ENCODE measurements around the gene ZDHHC7.

The ZDHHC7 gene

DNA sequence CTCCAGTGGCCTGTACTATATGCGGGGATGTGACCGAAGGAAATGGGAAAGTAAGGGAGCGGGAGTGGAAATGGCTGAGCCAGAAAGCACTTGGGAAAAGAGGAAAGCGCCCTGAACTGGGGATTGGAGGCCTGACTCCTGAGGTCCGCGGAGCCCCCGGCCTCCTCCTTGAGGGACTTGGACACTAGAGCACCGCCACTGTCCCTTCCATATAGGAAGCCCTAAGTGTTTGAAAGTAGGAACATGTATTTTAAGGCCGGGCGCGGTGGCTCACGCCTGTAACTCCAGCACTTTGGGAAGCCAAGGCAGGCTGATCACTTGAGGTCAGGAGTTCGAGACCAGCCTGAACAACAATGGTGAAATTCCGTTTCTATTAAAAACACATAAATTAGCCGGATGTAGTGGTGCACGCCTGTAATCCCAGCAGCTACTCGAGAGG lies 530 bp upstream of the ZDHHC7 start:
- H3K9me3 ChIP-seq (ENCODE audit: control insufficient read depth, insufficient read depth, low read length): no peaks in the 10 kb centered on the region
- H3K9ac ChIP-seq (ENCODE audit: low read depth, low read length): peak overlapping the region; percentile 87
- no peaks in the 10 kb centered on the region for H3K36me3 ChIP-seq (ENCODE audit: control insufficient read depth, insufficient read depth, low read length)
- H3K27me3 ChIP-seq (ENCODE audit: control insufficient read depth, insufficient read depth, low read length): no peaks in the 10 kb centered on the region
- no peaks in the 10 kb centered on the region for H3K4me1 ChIP-seq (ENCODE audit: control insufficient read depth, insufficient read depth, low read length)
- peak overlapping the region; percentile 96 for H3K4me3 ChIP-seq (ENCODE audit: low read depth, low read length)

DNA sequence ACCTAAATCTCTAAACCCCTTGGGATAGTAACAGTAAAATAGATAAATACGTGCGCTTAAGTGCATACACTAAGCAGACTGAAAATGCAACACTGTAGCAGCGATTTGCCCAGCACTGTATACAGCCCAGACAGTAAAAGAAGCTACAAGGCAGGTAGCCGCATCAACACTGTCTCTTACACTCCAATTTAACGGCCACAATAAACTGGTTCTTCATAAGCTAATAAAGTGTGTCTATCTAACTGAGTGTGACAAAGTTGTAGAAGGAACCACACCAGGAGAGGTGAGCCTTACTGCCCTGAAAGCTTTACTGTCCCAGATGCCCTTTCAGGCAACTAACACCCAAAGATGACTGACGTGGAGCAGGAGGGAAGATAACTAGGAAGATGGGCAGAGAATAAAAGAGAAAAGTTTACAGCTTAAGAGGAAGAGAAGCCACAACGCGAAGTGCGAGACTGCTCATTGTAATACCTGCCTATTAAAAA lies 847 bp downstream of the ZDHHC7 start:
- Histone ChIP-seq H3K9ac (ENCODE audit: low read depth, low read length) (peak overlapping the region; percentile 88), H3K36me3 (ENCODE audit: control insufficient read depth, insufficient read depth, low read length) (no peaks in the 10 kb centered on the region), H3K4me3 (ENCODE audit: low read depth, low read length) (peak overlapping the region; percentile 96), H3K9me3 (ENCODE audit: control insufficient read depth, insufficient read depth, low read length) (no peaks in the 10 kb centered on the region), H3K27me3 (ENCODE audit: control insufficient read depth, insufficient read depth, low read length) (no peaks in the 10 kb centered on the region), H3K4me1 (ENCODE audit: control insufficient read depth, insufficient read depth, low read length) (no peaks in the 10 kb centered on the region)

DNA sequence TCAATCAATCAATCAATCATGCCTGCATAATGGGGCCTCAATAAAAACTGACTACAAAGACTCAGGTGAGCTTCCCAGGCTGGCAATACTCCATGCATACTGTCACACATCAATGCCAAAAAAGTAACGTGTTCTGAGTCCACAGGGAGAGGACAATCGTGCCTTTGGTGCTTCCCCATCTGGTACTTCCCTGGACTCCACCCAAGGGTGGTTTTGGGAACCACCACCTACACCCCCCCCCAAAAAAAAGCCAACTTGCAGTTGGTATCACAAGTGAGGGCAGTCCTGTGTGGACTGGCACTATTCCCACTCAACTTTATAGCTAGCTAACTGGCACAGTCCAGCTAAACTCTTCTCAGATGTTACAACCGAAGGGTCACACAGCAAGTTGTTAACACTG lies 3.1 kb downstream of the ZDHHC7 start:
- Histone ChIP-seq H3K4me1 (ENCODE audit: control insufficient read depth, insufficient read depth, low read length) (peaks cover 18% of the 10 kb centered on the region), H3K4me3 (ENCODE audit: low read depth, low read length) (no peak overlapping the region), H3K9me3 (ENCODE audit: control insufficient read depth, insufficient read depth, low read length) (no peaks in the 10 kb centered on the region), H3K27me3 (ENCODE audit: control insufficient read depth, insufficient read depth, low read length) (no peaks in the 10 kb centered on the region), H3K9ac (ENCODE audit: low read depth, low read length) (no peak overlapping the region), H3K36me3 (ENCODE audit: control insufficient read depth, insufficient read depth, low read length) (no peaks in the 10 kb centered on the region)

DNA sequence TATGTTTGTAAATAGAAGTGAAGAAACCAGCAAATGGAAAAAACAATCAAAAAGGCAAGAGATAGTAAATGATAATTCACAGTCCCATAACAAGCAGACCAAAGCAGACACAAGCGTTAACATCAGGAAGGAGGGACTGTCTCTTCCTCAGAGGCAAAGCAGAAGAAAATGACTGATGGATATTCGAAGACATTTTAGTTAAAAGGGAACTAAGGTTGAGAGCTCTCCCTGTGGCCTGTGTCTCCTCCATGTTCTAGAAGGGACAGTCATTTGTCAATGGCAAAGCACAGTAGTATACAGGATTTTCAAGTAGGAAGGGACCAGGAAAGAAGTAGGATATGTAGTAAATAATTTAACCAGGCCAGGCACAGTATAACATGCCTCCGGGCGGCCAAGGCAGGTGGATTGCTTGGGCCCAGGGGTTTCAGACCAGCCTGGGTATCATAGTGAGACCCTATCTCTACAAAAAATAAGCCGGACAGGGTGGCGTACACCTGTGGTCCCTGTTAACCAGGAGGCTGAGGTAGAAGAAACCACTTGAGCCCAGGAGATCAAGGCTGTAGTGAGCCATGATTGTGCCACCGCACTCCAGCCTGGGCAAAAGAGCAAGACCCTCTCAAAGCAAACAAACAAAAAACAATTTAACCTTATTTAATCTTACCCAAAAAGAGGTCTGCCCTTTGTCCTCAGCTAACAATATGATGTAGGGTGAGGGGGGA lies 3.7 kb downstream of the ZDHHC7 start:
- H3K9me3 ChIP-seq (ENCODE audit: control insufficient read depth, insufficient read depth, low read length): no peaks in the 10 kb centered on the region
- no peaks in the 10 kb centered on the region for H3K36me3 ChIP-seq (ENCODE audit: control insufficient read depth, insufficient read depth, low read length)
- H3K4me1 ChIP-seq (ENCODE audit: control insufficient read depth, insufficient read depth, low read length): peaks cover 19% of the 10 kb centered on the region
- H3K27me3 ChIP-seq (ENCODE audit: control insufficient read depth, insufficient read depth, low read length): no peaks in the 10 kb centered on the region
- no peak overlapping the region for H3K9ac ChIP-seq (ENCODE audit: low read depth, low read length)
- H3K4me3 ChIP-seq (ENCODE audit: low read depth, low read length): no peak overlapping the region

DNA sequence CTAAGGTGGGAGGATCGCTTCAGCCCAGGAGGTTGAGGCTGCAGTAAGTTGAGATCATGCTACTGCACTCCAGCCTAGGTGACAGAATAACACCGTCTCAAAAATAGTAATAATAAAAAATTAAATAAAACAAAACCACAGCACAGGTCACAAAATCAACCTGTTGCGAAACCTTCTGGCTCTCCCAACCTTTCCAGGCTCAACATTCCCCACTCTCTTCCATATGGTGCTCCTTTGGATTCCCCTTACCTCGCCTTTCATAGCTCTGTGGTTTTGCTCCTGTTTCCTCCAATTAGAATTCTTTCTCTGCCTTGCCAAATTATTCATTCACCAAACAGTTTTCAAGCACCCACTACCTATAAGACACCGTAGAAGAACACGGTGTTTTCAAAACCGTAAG lies 4.7 kb downstream of the ZDHHC7 start:
- Histone ChIP-seq H3K9ac (ENCODE audit: low read depth, low read length) (no peak overlapping the region), H3K4me1 (ENCODE audit: control insufficient read depth, insufficient read depth, low read length) (peaks cover 19% of the 10 kb centered on the region), H3K36me3 (ENCODE audit: control insufficient read depth, insufficient read depth, low read length) (no peaks in the 10 kb centered on the region), H3K27me3 (ENCODE audit: control insufficient read depth, insufficient read depth, low read length) (no peaks in the 10 kb centered on the region), H3K9me3 (ENCODE audit: control insufficient read depth, insufficient read depth, low read length) (no peaks in the 10 kb centered on the region), H3K4me3 (ENCODE audit: low read depth, low read length) (no peak overlapping the region)

DNA sequence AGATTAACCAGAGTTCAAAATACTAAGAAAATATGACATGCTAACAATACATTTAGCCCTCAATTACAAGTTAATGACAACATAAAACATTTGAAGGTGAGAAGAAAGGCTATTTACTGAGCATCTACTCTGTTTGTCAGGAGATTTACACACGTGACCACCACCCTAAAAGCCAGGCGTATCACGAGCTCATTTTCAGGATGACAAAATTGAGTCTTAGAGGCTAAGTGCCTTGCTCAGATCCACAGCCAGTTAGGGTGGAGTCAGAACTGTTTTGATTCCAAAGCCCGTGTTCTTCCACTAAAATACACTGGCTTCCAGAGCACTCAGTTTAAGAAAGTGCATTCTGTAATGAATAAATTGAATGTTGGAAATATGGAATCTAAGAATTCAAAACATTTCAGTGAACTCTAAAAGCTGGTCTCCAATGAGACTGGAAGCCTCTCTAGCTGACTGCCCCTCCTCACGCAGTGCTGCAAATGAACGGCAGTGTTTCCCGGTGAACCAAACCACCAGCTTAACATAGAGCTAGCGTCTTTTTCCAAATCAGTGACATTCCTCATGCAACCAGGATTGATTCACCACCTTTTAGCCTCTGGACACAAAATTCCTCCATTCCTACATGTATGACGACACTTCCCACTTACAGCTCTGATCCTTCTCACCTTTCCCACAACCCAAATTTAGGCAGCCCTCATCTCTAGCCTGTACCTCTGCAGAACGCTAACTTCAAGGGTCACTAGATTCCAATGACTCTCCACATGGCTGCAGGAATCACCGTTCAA lies 5.9 kb downstream of the ZDHHC7 start:
- Histone ChIP-seq H3K36me3 (ENCODE audit: control insufficient read depth, insufficient read depth, low read length) (no peaks in the 10 kb centered on the region), H3K4me3 (ENCODE audit: low read depth, low read length) (no peak overlapping the region), H3K27me3 (ENCODE audit: control insufficient read depth, insufficient read depth, low read length) (no peaks in the 10 kb centered on the region), H3K4me1 (ENCODE audit: control insufficient read depth, insufficient read depth, low read length) (peaks cover 19% of the 10 kb centered on the region), H3K9ac (ENCODE audit: low read depth, low read length) (no peak overlapping the region), H3K9me3 (ENCODE audit: control insufficient read depth, insufficient read depth, low read length) (no peaks in the 10 kb centered on the region)

DNA sequence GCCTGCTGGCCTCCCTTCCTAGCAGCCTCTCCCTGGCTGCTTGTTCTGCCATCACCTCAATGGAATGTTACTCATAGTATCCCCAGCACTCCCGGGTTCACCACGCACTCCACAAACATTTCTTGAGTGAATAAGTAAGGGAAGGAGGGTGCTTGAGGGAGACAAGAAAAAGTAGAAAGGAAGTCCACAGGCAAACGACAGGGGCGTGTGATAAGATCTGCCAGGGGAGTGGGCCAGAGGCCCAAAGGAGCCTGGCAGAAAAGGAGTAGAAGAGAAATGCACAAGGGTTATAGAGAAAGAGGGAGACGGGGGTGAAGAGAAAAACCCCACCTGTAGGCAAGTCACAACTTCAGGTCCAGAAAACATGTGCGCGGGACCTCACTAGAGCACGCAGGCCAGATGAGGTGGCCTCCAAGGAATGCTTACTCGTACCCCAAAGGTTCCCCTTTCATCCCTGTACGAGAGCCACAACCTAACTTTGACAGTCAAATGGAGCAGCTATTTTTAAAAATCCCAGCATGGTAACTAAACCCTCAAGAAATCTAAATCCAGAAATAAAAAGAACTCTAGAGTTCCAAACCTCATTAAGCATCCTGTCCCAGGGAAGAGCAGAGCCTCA lies 6.6 kb downstream of the ZDHHC7 start:
- H3K36me3 ChIP-seq (ENCODE audit: control insufficient read depth, insufficient read depth, low read length): no peaks in the 10 kb centered on the region
- H3K4me3 ChIP-seq (ENCODE audit: low read depth, low read length): no peak overlapping the region
- peak overlapping the region; percentile 26 for H3K9ac ChIP-seq (ENCODE audit: low read depth, low read length)
- H3K9me3 ChIP-seq (ENCODE audit: control insufficient read depth, insufficient read depth, low read length): no peaks in the 10 kb centered on the region
- H3K27me3 ChIP-seq (ENCODE audit: control insufficient read depth, insufficient read depth, low read length): no peaks in the 10 kb centered on the region
- peaks cover 19% of the 10 kb centered on the region for H3K4me1 ChIP-seq (ENCODE audit: control insufficient read depth, insufficient read depth, low read length)

DNA sequence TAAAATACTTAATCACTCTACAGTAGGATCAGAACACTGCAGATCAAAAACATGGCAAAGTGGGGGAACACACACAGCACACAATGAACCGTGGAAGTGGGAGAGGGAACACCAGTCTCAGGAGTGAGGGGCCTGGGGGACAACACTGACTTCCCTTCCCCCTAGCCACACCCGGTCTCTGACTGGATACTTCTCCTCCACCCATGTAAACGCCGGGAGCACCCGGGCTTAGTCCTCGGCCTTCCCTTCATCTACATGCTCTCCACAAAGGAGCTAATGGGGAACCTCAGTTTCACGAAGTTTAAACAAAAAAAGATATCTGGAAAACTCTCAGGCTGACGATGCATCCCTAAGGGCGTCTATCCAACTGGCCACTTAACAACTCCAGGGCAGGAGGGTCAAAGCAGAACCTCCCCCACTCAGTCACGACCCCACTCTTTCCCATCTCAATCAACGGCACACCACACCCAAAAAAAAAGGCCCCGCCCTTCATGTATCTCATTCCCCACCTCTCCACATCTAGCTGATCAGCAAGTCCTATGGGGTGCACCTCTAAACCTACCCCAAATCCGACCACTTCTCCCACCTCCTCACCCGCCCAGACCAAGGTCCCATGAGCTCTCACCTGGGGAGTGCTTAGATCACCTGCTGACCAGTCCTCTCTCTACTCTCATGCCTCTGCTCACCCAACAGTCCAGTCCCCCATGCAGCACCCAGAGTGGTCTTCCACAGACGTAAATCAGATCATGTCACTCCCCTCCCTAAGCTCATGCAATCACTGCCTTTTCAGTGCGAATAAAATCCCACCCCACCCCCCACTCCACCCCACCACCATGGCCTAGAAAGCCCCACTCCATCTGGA lies 7.4 kb downstream of the ZDHHC7 start:
- H3K36me3 ChIP-seq (ENCODE audit: control insufficient read depth, insufficient read depth, low read length): no peaks in the 10 kb centered on the region
- H3K9me3 ChIP-seq (ENCODE audit: control insufficient read depth, insufficient read depth, low read length): no peaks in the 10 kb centered on the region
- no peak overlapping the region for H3K4me3 ChIP-seq (ENCODE audit: low read depth, low read length)
- H3K27me3 ChIP-seq (ENCODE audit: control insufficient read depth, insufficient read depth, low read length): no peaks in the 10 kb centered on the region
- H3K9ac ChIP-seq (ENCODE audit: low read depth, low read length): no peak overlapping the region
- H3K4me1 ChIP-seq (ENCODE audit: control insufficient read depth, insufficient read depth, low read length): peaks cover 19% of the 10 kb centered on the region

DNA sequence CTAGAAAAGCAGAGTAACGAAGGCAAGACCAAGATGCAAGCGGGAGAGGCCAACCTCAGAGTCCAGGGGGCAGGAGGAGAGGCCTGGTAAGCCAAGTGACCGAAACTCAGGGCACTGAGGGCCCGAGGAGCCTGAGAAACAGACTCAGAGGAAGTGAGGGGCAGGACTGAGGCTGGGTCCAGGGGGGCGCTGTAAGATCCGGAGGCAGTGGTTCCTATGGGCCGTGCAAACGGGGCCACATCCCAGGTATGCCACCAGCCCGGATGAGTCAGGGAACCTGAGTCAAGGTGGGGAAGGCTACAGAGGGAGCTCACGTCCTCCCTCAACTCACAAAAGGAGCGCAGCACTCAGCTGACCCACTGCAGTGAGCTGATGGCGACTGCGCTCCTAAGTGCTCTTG lies 8.3 kb downstream of the ZDHHC7 start:
- H3K27me3 ChIP-seq (ENCODE audit: control insufficient read depth, insufficient read depth, low read length): no peaks in the 10 kb centered on the region
- H3K4me3 ChIP-seq (ENCODE audit: low read depth, low read length): no peak overlapping the region
- no peaks in the 10 kb centered on the region for H3K36me3 ChIP-seq (ENCODE audit: control insufficient read depth, insufficient read depth, low read length)
- peak overlapping the region; percentile 37 for H3K9ac ChIP-seq (ENCODE audit: low read depth, low read length)
- no peaks in the 10 kb centered on the region for H3K9me3 ChIP-seq (ENCODE audit: control insufficient read depth, insufficient read depth, low read length)
- peaks cover 19% of the 10 kb centered on the region for H3K4me1 ChIP-seq (ENCODE audit: control insufficient read depth, insufficient read depth, low read length)

DNA sequence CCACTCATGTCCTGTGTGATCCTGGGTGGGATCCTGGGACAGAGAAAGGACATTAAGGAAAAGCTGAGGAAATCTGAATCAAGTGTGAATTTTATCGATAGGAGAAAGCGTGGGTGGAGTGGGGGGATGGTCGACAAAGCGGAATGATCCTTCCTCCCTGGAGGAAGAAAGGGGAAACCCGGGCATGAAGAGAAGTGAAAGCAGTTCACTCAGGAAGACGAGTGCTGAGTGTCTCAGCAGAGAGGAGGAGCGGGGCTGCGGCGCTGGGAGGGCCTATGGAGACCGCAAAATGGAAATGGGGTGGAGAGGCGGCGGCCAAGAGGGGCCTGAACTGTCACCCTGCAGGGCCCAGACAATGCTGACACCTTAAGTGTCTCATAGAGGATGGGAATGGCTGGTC lies 8.7 kb downstream of the ZDHHC7 start:
- Histone ChIP-seq H3K36me3 (ENCODE audit: control insufficient read depth, insufficient read depth, low read length) (no peaks in the 10 kb centered on the region), H3K9ac (ENCODE audit: low read depth, low read length) (peak overlapping the region; percentile 37), H3K4me1 (ENCODE audit: control insufficient read depth, insufficient read depth, low read length) (peaks cover 19% of the 10 kb centered on the region)

DNA sequence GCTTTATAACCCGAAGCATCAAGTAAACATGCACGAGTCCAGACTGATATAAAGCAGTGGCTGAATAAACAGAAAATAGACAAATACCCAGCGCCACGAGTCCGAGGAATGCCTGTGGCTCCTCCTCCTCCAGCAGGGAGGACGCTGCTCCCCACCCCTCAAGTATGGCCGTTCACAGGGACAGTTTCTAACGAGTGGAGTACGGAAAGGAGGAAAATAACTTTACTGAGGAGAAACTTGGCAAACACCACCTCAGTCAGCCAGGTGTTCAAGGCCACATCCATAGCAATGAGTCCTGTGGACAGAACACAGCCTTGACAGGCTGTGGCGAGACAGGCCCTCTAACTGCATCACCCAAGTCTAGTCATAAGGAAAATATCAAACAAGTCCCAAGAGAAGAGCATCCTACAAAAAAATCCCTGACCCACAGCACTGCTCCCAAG lies 9.2 kb downstream of the ZDHHC7 start:
- Histone ChIP-seq H3K4me1 (ENCODE audit: control insufficient read depth, insufficient read depth, low read length) (peaks cover 19% of the 10 kb centered on the region), H3K4me3 (ENCODE audit: low read depth, low read length) (no peak overlapping the region)

More for the DNA sequence above, 8.7 kb downstream of the ZDHHC7 start:
- H3K4me3 ChIP-seq (ENCODE audit: low read depth, low read length): no peak overlapping the region
- H3K9me3 ChIP-seq (ENCODE audit: control insufficient read depth, insufficient read depth, low read length): no peaks in the 10 kb centered on the region
- no peaks in the 10 kb centered on the region for H3K27me3 ChIP-seq (ENCODE audit: control insufficient read depth, insufficient read depth, low read length)

More for the DNA sequence above, 9.2 kb downstream of the ZDHHC7 start:
- H3K36me3 ChIP-seq (ENCODE audit: control insufficient read depth, insufficient read depth, low read length): no peaks in the 10 kb centered on the region
- no peak overlapping the region for H3K9ac ChIP-seq (ENCODE audit: low read depth, low read length)
- H3K9me3 ChIP-seq (ENCODE audit: control insufficient read depth, insufficient read depth, low read length): no peaks in the 10 kb centered on the region
- H3K27me3 ChIP-seq (ENCODE audit: control insufficient read depth, insufficient read depth, low read length): no peaks in the 10 kb centered on the region
